GM23248 (cell line): ENCODE data around the gene SLMAP. TPM values are rescaled to one million over a fixed set of nuclear protein-coding genes. Genes with fewer than 3 reads are reported as not detected.

Experiments
- DNase-seq: peaks from one replicate; pipeline ENCODE4 v3.0.0-alpha.2; 2015
- H2AFZ ChIP-seq: fragments of 200-600 bp; sonication (generic); 2 replicates; pipeline ENCODE4 v1.6.1; 2016; ENCODE audit warnings: antibody characterized with exemption
- H3F3A ChIP-seq: fragments of 200-600 bp; sonication (generic); 2 replicates; pipeline ENCODE4 v1.6.1; 2016; ENCODE audit warnings: mild to moderate bottlenecking, antibody characterized with exemption, mixed run types; ENCODE audit not compliant: insufficient read depth
- H3K27ac ChIP-seq: fragments of 200-600 bp; sonication (generic); 2 replicates; pipeline ENCODE4 v1.5.1; 2016; ENCODE audit warnings: mild to moderate bottlenecking
- H3K27me3 ChIP-seq: fragments of 200-600 bp; sonication (generic); replicated peaks from 2 replicates; pipeline ENCODE4 v1.6.1; 2016; ENCODE audit warnings: mild to moderate bottlenecking; ENCODE audit not compliant: insufficient read depth
- H3K36me3 ChIP-seq: fragments of 200-600 bp; sonication (generic); 2 replicates; pipeline ENCODE4 v1.6.1; 2016; ENCODE audit warnings: low read depth, mild to moderate bottlenecking
- H3K4me1 ChIP-seq: fragments of 200-600 bp; sonication (generic); 2 replicates; pipeline ENCODE4 v1.6.1; 2016; ENCODE audit warnings: mild to moderate bottlenecking; ENCODE audit not compliant: insufficient read depth
- H3K4me2 ChIP-seq: fragments of 200-600 bp; sonication (generic); one replicate; pipeline ENCODE4 v1.6.1; 2016; ENCODE audit warnings: mild to moderate bottlenecking; ENCODE audit not compliant: unreplicated experiment
- H3K4me3 ChIP-seq: fragments of 200-600 bp; sonication (generic); 2 replicates; pipeline ENCODE4 v1.5.1; 2016; ENCODE audit warnings: mild to moderate bottlenecking
- H3K79me2 ChIP-seq: fragments of 200-600 bp; sonication (generic); 2 replicates; pipeline ENCODE4 v1.6.1; 2016; ENCODE audit warnings: mild to moderate bottlenecking; ENCODE audit not compliant: insufficient read depth
- H3K9ac ChIP-seq: fragments of 200-600 bp; sonication (generic); 2 replicates; pipeline ENCODE4 v1.6.1; 2016; ENCODE audit warnings: mild to moderate bottlenecking
- H3K9me2 ChIP-seq: fragments of 200-600 bp; sonication (generic); 2 replicates; pipeline ENCODE4 v1.6.1; 2016; ENCODE audit warnings: mixed run types, mild to moderate bottlenecking, moderate library complexity; ENCODE audit not compliant: insufficient read depth
- H3K9me3 ChIP-seq: fragments of 200-600 bp; sonication (generic); one replicate; pipeline ENCODE4 v1.6.1; 2017; ENCODE audit warnings: low read depth
- H4K20me1 ChIP-seq: fragments of 200-600 bp; sonication (generic); 2 replicates; pipeline ENCODE4 v1.6.0; 2016; ENCODE audit not compliant: insufficient read depth
- EZH2 ChIP-seq: fragments of 200-600 bp; sonication (generic); IDR thresholded peaks from 2 replicates; pipeline ENCODE4 v1.6.1; 2018; ENCODE audit warnings: antibody characterized with exemption, mild to moderate bottlenecking; ENCODE audit not compliant: insufficient read depth, poor library complexity, severe bottlenecking
- EZH2phosphoT487 ChIP-seq: fragments of 200-600 bp; sonication (generic); IDR thresholded peaks from 2 replicates; pipeline ENCODE4 v1.6.1; 2018; ENCODE audit warnings: antibody characterized with exemption, moderate library complexity, mild to moderate bottlenecking, low read depth; ENCODE audit not compliant: insufficient read depth
- WGBS, 2 experiments: methylation state at CpG; one replicate each; pipeline ENCODE4 v1.1.6; 2015 to 2017; ENCODE audit warnings: low lambda C conversion rate in 2 of 2, low coverage in 1 of 2; ENCODE audit errors: missing lambda C conversion rate in 2 of 2; 5-methylcytosine and 5-hydroxymethylcytosine counted together
- in situ Hi-C: fragments of 300-500 bp; cut with MboI; formaldehyde crosslinking; loops from 2 replicates; pipeline ENCODE4 v1.15.0; 2020
- polyA plus RNA-seq: library from polyadenylated mRNA; unstranded; fragments of >200 nt; fragmentation: Nextera tagmentation; extraction: Ambion mirVana; gene quantifications from 2 replicates; pipeline ENCODE4 v1.2.1, GENCODE V29; 2016
- total RNA-seq: library from RNA; depleted of rRNA; stranded (reverse); fragments of >200 nt; shearing (Covaris generic); gene quantifications from 2 replicates; pipeline ENCODE4 v1.2.3, GENCODE V29; 2014

The SLMAP gene
- total and polyA plus RNA-seq, 2 experiments from 2014 or later: 28.4 to 33.9 TPM

- H3K36me3 ChIP-seq: no peaks in the 10 kb centered on the region
- H4K20me1 ChIP-seq: no peaks in the 10 kb centered on the region
- no peaks in the 10 kb centered on the region for H3F3A ChIP-seq
- DNase-seq: no peak
- no peaks in the 10 kb centered on the region for H3K79me2 ChIP-seq
- H3K9ac ChIP-seq: no peak overlapping the region
- no peaks in the 10 kb centered on the region for H3K27me3 ChIP-seq
- H3K9me2 ChIP-seq: no peaks in the 10 kb centered on the region
- H3K4me2 ChIP-seq: no peak overlapping the region
- H3K27ac ChIP-seq: no peak overlapping the region
- H3K4me1 ChIP-seq: no peaks in the 10 kb centered on the region
- TF ChIP-seq EZH2phosphoT487 (no peak), EZH2 (no peak)
- H2AFZ ChIP-seq: no peak overlapping the region
- 63% methylated on average over 4 of the region's 4 CpGs for WGBS, 2 experiments
- no peaks in the 10 kb centered on the region for H3K9me3 ChIP-seq
- in situ Hi-C loops: no loop called here
- no peak overlapping the region for H3K4me3 ChIP-seq
Observed at GRCh38 chr3:57715686-57716085, 40.4 kb upstream of the SLMAP start.

- Histone ChIP-seq H3K79me2 (no peaks in the 10 kb centered on the region), H3K4me1 (no peaks in the 10 kb centered on the region), H3K9me3 (no peaks in the 10 kb centered on the region), H4K20me1 (no peaks in the 10 kb centered on the region), H3K27me3 (no peaks in the 10 kb centered on the region), H3K9ac (no peak overlapping the region), H3K4me3 (no peak overlapping the region), H2AFZ (no peak overlapping the region), H3K36me3 (no peaks in the 10 kb centered on the region), H3F3A (no peaks in the 10 kb centered on the region), H3K4me2 (no peak overlapping the region), H3K9me2 (no peaks in the 10 kb centered on the region), H3K27ac (no peak overlapping the region)
- no peak for DNase-seq
- in situ Hi-C loops: no loop called here
- 84 to 89% methylated on average over 6 of the region's 6 CpGs for WGBS, 2 experiments
- no peak for TF ChIP-seq EZH2
- TF ChIP-seq EZH2phosphoT487: no peak
Observed at GRCh38 chr3:57717205-57717868, 38.8 kb upstream of the SLMAP start.

GRCh38 chr3:57718118-57718517 lies 38.0 kb upstream of the SLMAP start:
- no peaks in the 10 kb centered on the region for H3K9me2 ChIP-seq
- DNase-seq: no peak
- no peak overlapping the region for H3K4me2 ChIP-seq
- no peak for TF ChIP-seq EZH2
- TF ChIP-seq EZH2phosphoT487: no peak
- 53 to 71% methylated on average over 1 of the region's 1 CpG for WGBS, 2 experiments
- no peaks in the 10 kb centered on the region for H3F3A ChIP-seq
- no peaks in the 10 kb centered on the region for H3K9me3 ChIP-seq
- H3K36me3 ChIP-seq: no peaks in the 10 kb centered on the region
- no peak overlapping the region for H3K4me3 ChIP-seq
- no peaks in the 10 kb centered on the region for H3K27me3 ChIP-seq
- H3K9ac ChIP-seq: no peak overlapping the region
- no peaks in the 10 kb centered on the region for H4K20me1 ChIP-seq
- H3K4me1 ChIP-seq: no peaks in the 10 kb centered on the region
- H3K79me2 ChIP-seq: no peaks in the 10 kb centered on the region
- H2AFZ ChIP-seq: no peak overlapping the region
- H3K27ac ChIP-seq: no peak overlapping the region
- in situ Hi-C loops: no loop called here

GRCh38 chr3:57726397-57726796 lies 29.7 kb upstream of the SLMAP start:
- Histone ChIP-seq H3K9me2 (no peaks in the 10 kb centered on the region), H3K4me2 (no peak overlapping the region), H3F3A (peaks cover 8% of the 10 kb centered on the region; the same call in 1 of the 2 replicates), H3K4me1 (no peaks in the 10 kb centered on the region), H2AFZ (no peak overlapping the region), H3K79me2 (no peaks in the 10 kb centered on the region), H3K4me3 (no peak overlapping the region), H3K27me3 (no peaks in the 10 kb centered on the region), H4K20me1 (no peaks in the 10 kb centered on the region), H3K36me3 (no peaks in the 10 kb centered on the region), H3K9me3 (no peaks in the 10 kb centered on the region), H3K9ac (no peak overlapping the region), H3K27ac (no peak overlapping the region)
- in situ Hi-C loops: no loop called here
- TF ChIP-seq EZH2phosphoT487 (no peak), EZH2 (no peak)
- DNase-seq: no peak

GRCh38 chr3:57727106-57727505 lies 29.0 kb upstream of the SLMAP start:
- Histone ChIP-seq H3K9me3 (no peaks in the 10 kb centered on the region), H4K20me1 (no peaks in the 10 kb centered on the region), H3K27ac (no peak overlapping the region), H3K36me3 (no peaks in the 10 kb centered on the region), H2AFZ (no peak overlapping the region), H3K4me2 (no peak overlapping the region), H3K79me2 (no peaks in the 10 kb centered on the region), H3K9ac (no peak overlapping the region), H3F3A (peaks cover 11% of the 10 kb centered on the region; the same call in 1 of the 2 replicates), H3K27me3 (no peaks in the 10 kb centered on the region), H3K4me3 (no peak overlapping the region), H3K4me1 (no peaks in the 10 kb centered on the region), H3K9me2 (no peaks in the 10 kb centered on the region)
- TF ChIP-seq EZH2phosphoT487 (no peak), EZH2 (no peak)
- DNase-seq: peak; percentile 26
- WGBS, 2 experiments: 71 to 72% methylated on average over 5 of the region's 5 CpGs
- in situ Hi-C loops: no loop called here
